Uterus (tissue), 4 donors: Measurements from ENCODE around the gene OSTN. TPM values are rescaled to one million over a fixed set of nuclear protein-coding genes. Genes with fewer than 3 reads are reported as not detected.

Experiments used
- DNase-seq, 2 donors: peaks; one replicate each; pipeline ENCODE4 v3.0.0-alpha.2; 2019 to 2020
- H3K27ac ChIP-seq, 2 donors: fragments of 200-600 bp; sonication (generic); 1 replicate in 1 of 2; 2 replicates in 1 of 2; pipeline ENCODE4 v1.5.1; 2016 to 2018
- H3K27me3 ChIP-seq, 2 donors: fragments of 200-600 bp; sonication (generic); one replicate each; pipeline ENCODE4 v1.5.1; 2018 to 2019; ENCODE audit warnings: control low read depth in 1 of 2
- H3K36me3 ChIP-seq, 2 donors: fragments of 200-600 bp; sonication (generic); one replicate each; pipeline ENCODE4 v1.5.1; 2019; ENCODE audit warnings: control low read depth in 1 of 2
- H3K4me1 ChIP-seq, 2 donors: fragments of 200-600 bp; sonication (generic); one replicate each; pipeline ENCODE4 v1.5.1; 2018 to 2019; ENCODE audit warnings: control low read depth in 1 of 2
- H3K4me3 ChIP-seq, 2 donors: fragments of 200-600 bp; sonication (generic); 1 replicate in 1 of 2; 2 replicates in 1 of 2; pipeline ENCODE4 v1.5.1; 2018 to 2019; ENCODE audit warnings: mild to moderate bottlenecking in 1 of 2
- H3K9me3 ChIP-seq, 2 donors: fragments of 200-600 bp; sonication (generic); one replicate each; pipeline ENCODE4 v1.5.1; 2019; ENCODE audit warnings: control low read depth in 1 of 2
- POLR2A ChIP-seq, 2 donors: fragments of 450-650 bp; IDR thresholded peaks; one replicate each; pipeline ENCODE4 v1.6.1; 2016; ENCODE audit warnings: antibody characterized with exemption in 2 of 2, mild to moderate bottlenecking in 1 of 2, moderate library complexity in 1 of 2
- intact Hi-C: fragments of 100-400 bp; cut with DNase I; formaldehyde crosslinking; loops from one replicate; pipeline ENCODE4 v1.15.1; 2023; ENCODE audit warnings: low total_unique reads
- total RNA-seq, 4 donors: library from RNA; depleted of rRNA in 3 of 4; stranded (reverse); fragments of >200 nt in 3 of 4; gene quantifications; one replicate each; pipeline versions ENCODE4 v1.1.0 to v1.2.4, GENCODE V29; 2014 to 2023
- TF ChIP-seq, protein P1 (sequence below), 4 experiments: fragments of 200-600 bp in 2 of 4; fragments of 450-650 bp in 2 of 4; sonication (generic) in 2 of 4; IDR thresholded peaks; one replicate each; pipeline ENCODE4 v1.5.1; 2016 to 2019; ENCODE audit warnings: antibody characterized with exemption in 4 of 4, mild to moderate bottlenecking in 2 of 4, moderate library complexity in 1 of 4
- donor health status: DM: yes; HTN: yes; CAD: no.

The OSTN gene
- total RNA-seq, 4 donors from 2014 or later = 0.28 TPM; not detected in 3

DNA sequence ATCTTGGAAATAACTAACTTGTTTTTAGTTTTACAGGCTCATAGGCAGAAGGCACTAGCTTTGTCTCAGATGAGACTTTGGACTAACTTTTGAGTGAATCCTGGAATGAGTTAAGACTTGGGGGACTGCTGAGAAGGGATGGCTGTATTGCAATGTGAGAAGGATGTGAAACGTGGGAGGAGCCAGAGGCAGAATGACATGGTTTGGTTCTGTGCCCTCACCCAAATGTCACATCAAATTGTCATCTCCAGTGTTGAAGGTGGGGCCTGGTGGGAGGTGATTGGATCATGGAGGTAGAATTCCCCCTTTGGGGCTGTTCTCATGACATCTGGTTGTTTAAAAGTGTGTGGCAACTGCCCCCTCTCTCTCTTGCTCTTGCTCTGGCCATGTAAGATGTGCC lies 101.4 kb downstream of the OSTN start:
- Histone ChIP-seq H3K9me3 (no peaks in the 10 kb centered on the region), H3K27ac (no peak overlapping the region), H3K27me3 (no peaks in the 10 kb centered on the region), H3K36me3 (no peaks in the 10 kb centered on the region), H3K4me3 (no peak overlapping the region), H3K4me1 (no peaks in the 10 kb centered on the region)
- intact Hi-C loops = no loop called here
- DNase-seq = no peak
- TF ChIP-seq, protein P1, sequence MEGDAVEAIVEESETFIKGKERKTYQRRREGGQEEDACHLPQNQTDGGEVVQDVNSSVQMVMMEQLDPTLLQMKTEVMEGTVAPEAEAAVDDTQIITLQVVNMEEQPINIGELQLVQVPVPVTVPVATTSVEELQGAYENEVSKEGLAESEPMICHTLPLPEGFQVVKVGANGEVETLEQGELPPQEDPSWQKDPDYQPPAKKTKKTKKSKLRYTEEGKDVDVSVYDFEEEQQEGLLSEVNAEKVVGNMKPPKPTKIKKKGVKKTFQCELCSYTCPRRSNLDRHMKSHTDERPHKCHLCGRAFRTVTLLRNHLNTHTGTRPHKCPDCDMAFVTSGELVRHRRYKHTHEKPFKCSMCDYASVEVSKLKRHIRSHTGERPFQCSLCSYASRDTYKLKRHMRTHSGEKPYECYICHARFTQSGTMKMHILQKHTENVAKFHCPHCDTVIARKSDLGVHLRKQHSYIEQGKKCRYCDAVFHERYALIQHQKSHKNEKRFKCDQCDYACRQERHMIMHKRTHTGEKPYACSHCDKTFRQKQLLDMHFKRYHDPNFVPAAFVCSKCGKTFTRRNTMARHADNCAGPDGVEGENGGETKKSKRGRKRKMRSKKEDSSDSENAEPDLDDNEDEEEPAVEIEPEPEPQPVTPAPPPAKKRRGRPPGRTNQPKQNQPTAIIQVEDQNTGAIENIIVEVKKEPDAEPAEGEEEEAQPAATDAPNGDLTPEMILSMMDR (IDR thresholded peaks at IDR 0.05) = no peak

DNA sequence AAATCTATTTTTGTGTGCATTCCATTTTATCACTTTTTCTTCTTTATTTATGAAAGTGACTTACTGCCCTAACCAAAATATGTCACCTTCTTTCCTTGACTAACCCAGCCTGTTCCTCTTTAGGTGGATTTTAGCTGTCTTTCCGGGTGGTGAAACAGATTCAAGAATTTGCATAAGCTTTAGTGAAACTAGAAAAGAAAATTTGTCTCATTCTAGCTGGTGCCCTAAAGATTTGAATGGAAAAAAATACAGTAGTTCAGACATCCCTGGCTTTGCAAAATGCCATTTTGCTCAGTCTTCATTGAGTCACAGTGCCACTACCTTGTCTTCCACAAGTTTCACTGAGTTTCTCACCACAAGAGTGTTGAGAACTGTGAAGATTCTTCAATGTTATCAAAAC lies 102.0 kb downstream of the OSTN start:
- H3K4me1 ChIP-seq = no peaks in the 10 kb centered on the region
- intact Hi-C loops = no loop called here
- H3K27me3 ChIP-seq = no peaks in the 10 kb centered on the region
- H3K27ac ChIP-seq = no peak overlapping the region
- H3K9me3 ChIP-seq = no peaks in the 10 kb centered on the region
- no peaks in the 10 kb centered on the region for H3K36me3 ChIP-seq
- DNase-seq = no peak
- H3K4me3 ChIP-seq = no peak overlapping the region
- no peak for TF ChIP-seq POLR2A (IDR thresholded peaks at IDR 0.05)
- TF ChIP-seq, protein P1 (IDR thresholded peaks at IDR 0.05) = no peak

DNA sequence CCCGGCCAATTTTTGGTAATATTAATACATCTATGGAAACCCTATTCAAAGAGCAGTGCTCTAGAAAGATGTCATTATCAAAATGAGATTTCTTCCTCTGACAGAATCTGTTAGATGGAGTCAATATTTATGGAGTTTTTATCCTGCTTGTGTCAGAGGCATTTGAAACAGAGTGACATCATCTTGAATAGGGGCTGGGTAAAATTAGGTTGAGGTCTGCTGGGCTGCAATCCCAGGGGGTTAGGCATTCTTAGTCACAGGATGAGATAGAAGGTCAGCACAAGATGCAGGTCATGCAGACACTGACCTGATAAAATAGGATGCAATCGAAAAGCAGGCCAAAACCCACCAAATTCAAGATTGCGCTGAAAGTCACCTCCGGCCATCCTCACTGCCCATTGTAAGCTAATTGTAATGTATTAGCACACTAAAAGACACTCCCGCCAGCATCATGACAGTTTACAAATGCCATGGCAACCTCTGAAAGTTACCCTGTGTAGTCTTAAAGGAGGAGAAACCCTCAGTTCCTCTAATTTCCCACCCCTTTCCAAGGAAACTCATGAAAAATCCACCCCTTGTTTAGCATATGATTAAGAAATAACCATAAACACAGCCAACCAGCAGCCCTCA lies 102.9 kb downstream of the OSTN start:
- no peaks in the 10 kb centered on the region for H3K9me3 ChIP-seq
- H3K4me3 ChIP-seq = no peak overlapping the region
- H3K4me1 ChIP-seq = no peaks in the 10 kb centered on the region
- H3K27ac ChIP-seq = no peak overlapping the region
- H3K36me3 ChIP-seq = no peaks in the 10 kb centered on the region
- H3K27me3 ChIP-seq = no peaks in the 10 kb centered on the region
- TF ChIP-seq, protein P1 (IDR thresholded peaks at IDR 0.05) = no peak
- TF ChIP-seq POLR2A (IDR thresholded peaks at IDR 0.05) = no peak
- no peak for DNase-seq
- intact Hi-C loops = no loop called here

DNA sequence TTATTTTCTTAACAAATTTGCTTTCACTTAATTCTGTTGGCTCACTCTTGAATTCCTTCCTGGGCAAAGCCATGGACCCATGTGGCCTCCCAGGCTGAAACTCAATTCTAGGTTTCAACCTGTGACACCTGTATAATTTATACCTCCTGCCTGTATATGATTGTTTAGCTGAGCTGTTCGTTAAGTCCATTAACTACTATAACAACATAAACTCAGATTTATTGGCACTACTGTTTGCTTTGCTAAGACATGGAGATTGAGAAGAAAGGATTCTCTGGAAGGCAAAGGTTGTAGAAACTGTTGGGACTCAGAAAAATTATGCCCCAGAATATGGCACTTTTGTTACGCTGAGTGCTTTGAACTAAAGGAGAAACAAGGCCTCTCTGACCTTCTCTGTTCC lies 103.4 kb downstream of the OSTN start:
- DNase-seq = no peak
- Histone ChIP-seq H3K27me3 (no peaks in the 10 kb centered on the region), H3K4me1 (no peaks in the 10 kb centered on the region), H3K27ac (no peak overlapping the region), H3K36me3 (no peaks in the 10 kb centered on the region), H3K4me3 (no peak overlapping the region), H3K9me3 (no peaks in the 10 kb centered on the region)
- intact Hi-C loops = no loop called here
- TF ChIP-seq, protein P1 (IDR thresholded peaks at IDR 0.05) = no peak
- TF ChIP-seq POLR2A (IDR thresholded peaks at IDR 0.05) = no peak

DNA sequence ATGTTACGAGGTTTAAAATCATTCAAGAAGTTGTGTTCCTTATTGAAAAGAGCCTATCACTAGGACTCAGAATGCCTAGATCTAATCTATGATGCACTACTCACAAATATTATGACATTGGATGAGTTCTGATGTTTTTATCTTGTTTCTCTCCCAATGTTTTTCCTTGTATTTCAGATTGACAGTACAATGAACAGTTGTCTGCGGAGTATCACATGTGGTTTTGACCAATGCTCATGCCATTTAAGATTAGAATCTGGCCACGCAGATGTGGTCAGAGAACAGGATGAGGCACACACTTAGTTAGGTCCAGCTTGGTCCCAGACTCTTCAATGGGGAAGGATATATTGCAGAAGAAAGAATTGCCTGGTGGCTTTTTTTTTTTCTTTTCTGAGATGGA lies 104.6 kb downstream of the OSTN start:
- Histone ChIP-seq H3K4me3 (no peak overlapping the region), H3K27me3 (no peaks in the 10 kb centered on the region), H3K36me3 (no peaks in the 10 kb centered on the region), H3K27ac (no peak overlapping the region), H3K4me1 (no peaks in the 10 kb centered on the region), H3K9me3 (no peaks in the 10 kb centered on the region)
- no peak for DNase-seq
- intact Hi-C loops = no loop called here
- TF ChIP-seq POLR2A (IDR thresholded peaks at IDR 0.05) = no peak
- TF ChIP-seq, protein P1 (IDR thresholded peaks at IDR 0.05) = no peak
